IPS DF 4.7 (cell line): ENCODE data around the gene SCAF1.

Experiments
- DNase-seq: peaks from one replicate; pipeline ENCODE4 v3.0.0-alpha.2; 2013; ENCODE audit warnings: low spot score; ENCODE audit errors: extremely low read depth

SCAF1 gene

GRCh38 chr19:49665351-49666119 lies 23.5 kb downstream of the SCAF1 start, which contains the start of the genes BCL2L12 and IRF3:
Gene BCL2L12, plus strand, starts transcription at chr19:49665933. Its CDS starts 760 bp downstream, at chr19:49666693.
Gene IRF3, minus strand, starts transcription at chr19:49665857. Its CDS starts 1,019 bp downstream, at chr19:49664838.
- no peak for DNase-seq

- no peak for DNase-seq
Measured at GRCh38 chr19:49666120-49666444, 24.1 kb downstream of the SCAF1 start.

- no peak for DNase-seq
Measured at GRCh38 chr19:49667473-49667872, 25.5 kb downstream of the SCAF1 start.

- DNase-seq: no peak
Measured at GRCh38 chr19:49669516-49669915, 27.5 kb downstream of the SCAF1 start.

- no peak for DNase-seq
Measured at GRCh38 chr19:49672131-49672919, 30.3 kb downstream of the SCAF1 start.

GRCh38 chr19:49676136-49676783 lies 34.3 kb downstream of the SCAF1 start:
- DNase-seq: no peak

- peak; percentile 100 for DNase-seq
Measured at GRCh38 chr19:49676784-49677230, 34.8 kb downstream of the SCAF1 start.

GRCh38 chr19:49677231-49677900 lies 35.4 kb downstream of the SCAF1 start, which contains the start of gene PRMT1:
Gene PRMT1, plus strand, starts transcription at chr19:49677271. Its CDS starts 10 bp downstream, at chr19:49677281.
- DNase-seq: no peak

- no peak for DNase-seq
Measured at GRCh38 chr19:49677901-49678674, 36.1 kb downstream of the SCAF1 start.

- DNase-seq: no peak
Measured at GRCh38 chr19:49678985-49679770, 37.2 kb downstream of the SCAF1 start.

- no peak for DNase-seq
Measured at GRCh38 chr19:49679771-49680413, 37.9 kb downstream of the SCAF1 start.

GRCh38 chr19:49680421-49681351 lies 38.7 kb downstream of the SCAF1 start:
- DNase-seq: no peak

GRCh38 chr19:49681830-49682229 lies 39.8 kb downstream of the SCAF1 start:
- DNase-seq: no peak

GRCh38 chr19:49682274-49682673 lies 40.3 kb downstream of the SCAF1 start:
- DNase-seq: no peak

- DNase-seq: no peak
Measured at GRCh38 chr19:49683814-49684250, 41.8 kb downstream of the SCAF1 start.

- no peak for DNase-seq
Measured at GRCh38 chr19:49684251-49684982, 42.4 kb downstream of the SCAF1 start.

GRCh38 chr19:49684983-49685553 lies 43.1 kb downstream of the SCAF1 start:
- DNase-seq: no peak
